Breast epithelium (tissue), 3 donors: Measurements from ENCODE around the gene CPEB3.

Experiments
- CTCF ChIP-seq, 3 donors: fragments of 450-650 bp; IDR thresholded peaks; one replicate each; pipeline ENCODE4 v1.5.1; 2016 to 2017; ENCODE audit warnings: antibody characterized with exemption in 3 of 3, mild to moderate bottlenecking in 3 of 3, moderate library complexity in 3 of 3
- POLR2A ChIP-seq: fragments of 450-650 bp; IDR thresholded peaks from one replicate; pipeline ENCODE4 v1.6.1; 2016; ENCODE audit warnings: antibody characterized with exemption, mild to moderate bottlenecking, moderate library complexity

- TF ChIP-seq CTCF (IDR thresholded peaks at IDR 0.05) (peak in 2 of 3 donors; percentile 24 to 34), POLR2A (no peak)
These were observed 1.3 kb upstream of the CPEB3 start for GRCh38 chr10:92291921-92292845.
